GM04504 (cell line): ENCODE results near the gene UXS1.
"Not testable (repeated sequence)": the region's sequence is repeated elsewhere in the genome, so short reads cannot be mapped to it uniquely, and the experiment has no call there.

ENCODE experiments used
- DNase-seq: peaks from one replicate; pipeline ENCODE4 v3.0.0-alpha.2; 2012; ENCODE audit warnings: low read depth

Gene UXS1

GRCh38 chr2:106160786-106161261 lies 33.3 kb downstream of the UXS1 start:
- DNase-seq, result no peak

GRCh38 chr2:106159866-106160785 lies 34.0 kb downstream of the UXS1 start:
- DNase-seq, result no peak

GRCh38 chr2:106158871-106159270 lies 35.2 kb downstream of the UXS1 start:
- no peak for DNase-seq

- no peak for DNase-seq
Measured at GRCh38 chr2:106158131-106158530, 36.0 kb downstream of the UXS1 start.

GRCh38 chr2:106157416-106157815 lies 36.7 kb downstream of the UXS1 start:
- no peak for DNase-seq

GRCh38 chr2:106156305-106157296 lies 37.5 kb downstream of the UXS1 start:
- no peak for DNase-seq

GRCh38 chr2:106153781-106154180 lies 40.3 kb downstream of the UXS1 start:
- no peak for DNase-seq

- DNase-seq, result no peak
Measured at GRCh38 chr2:106147665-106148064, 46.4 kb downstream of the UXS1 start.

- peak; percentile 28 for DNase-seq
Measured at GRCh38 chr2:106147159-106147558, 46.9 kb downstream of the UXS1 start.

- DNase-seq, result no peak
Measured at GRCh38 chr2:106144621-106145331, 49.3 kb downstream of the UXS1 start.

- DNase-seq, result no peak
Measured at GRCh38 chr2:106143495-106144215, 50.4 kb downstream of the UXS1 start.

GRCh38 chr2:106142683-106143082 lies 51.4 kb downstream of the UXS1 start:
- DNase-seq, result no peak

- DNase-seq, result no peak
Measured at GRCh38 chr2:106140913-106141312, 53.2 kb downstream of the UXS1 start.

- no peak for DNase-seq
Measured at GRCh38 chr2:106140113-106140512, 54.0 kb downstream of the UXS1 start.

GRCh38 chr2:106139238-106139935 lies 54.7 kb downstream of the UXS1 start:
- DNase-seq, result no peak

GRCh38 chr2:106138543-106139237 lies 55.4 kb downstream of the UXS1 start:
- no peak for DNase-seq

GRCh38 chr2:106137731-106138521 lies 56.2 kb downstream of the UXS1 start:
- DNase-seq, result no peak

- DNase-seq, result not testable (repeated sequence)
Measured at GRCh38 chr2:106131192-106131591, 62.9 kb downstream of the UXS1 start.
